Naive thymus-derived CD4-positive, alpha-beta T cell (primary cell): Measurements from ENCODE around the gene CEBPE. TPM values are rescaled to one million over a fixed set of nuclear protein-coding genes. Genes with fewer than 3 reads are reported as not detected.

Source experiments
- ATAC-seq: fragments of 150-1000 bp; cut with Tn5 transposase; 2 replicates; pipeline ENCODE4 v1.10.0; 2021; ENCODE audit warnings: mild to moderate bottlenecking, moderate library complexity
- CTCF ChIA-PET: fragments of 350-600 bp; sonication (Branson Sonifier 250); formaldehyde crosslinking; loops from one replicate; lab custom pipeline; 2021; ENCODE audit warnings: antibody characterized with exemption; lab: Charles Lee
- POLR2A ChIA-PET: fragments of 350-600 bp; sonication (Branson Sonifier 250); formaldehyde crosslinking; loops from one replicate; lab custom pipeline; 2021; ENCODE audit warnings: antibody characterized with exemption, inconsistent platforms; lab: Charles Lee
- DNase-seq, 9 donors: peaks; one replicate each; pipeline versions ENCODE4 v3.0.0 to v3.0.0-alpha.2; 2020 to 2022; ENCODE audit warnings: mixed read lengths in 1 of 9
- H3K27ac ChIP-seq: one replicate; pipeline ENCODE4 v1.7.0; 2013; ENCODE audit warnings: mild to moderate bottlenecking, low read depth, low read length, moderate library complexity
- H3K27me3 ChIP-seq, 2 donors: one replicate each; pipeline ENCODE4 v1.7.0; 2013; ENCODE audit warnings: low read length in 2 of 2, mild to moderate bottlenecking in 2 of 2, moderate library complexity in 2 of 2; ENCODE audit not compliant: control insufficient read depth in 2 of 2, insufficient read depth in 2 of 2
- H3K36me3 ChIP-seq, 3 experiments: 1 replicate in 2 of 3; 2 replicates in 1 of 3; pipeline ENCODE4 v1.7.0; 2013; ENCODE audit warnings: low read length in 3 of 3, mild to moderate bottlenecking in 3 of 3, moderate library complexity in 1 of 3; ENCODE audit not compliant: insufficient read depth in 3 of 3, control insufficient read depth in 2 of 3
- H3K4me1 ChIP-seq, 2 donors: one replicate each; pipeline ENCODE4 v1.7.0; 2013; ENCODE audit warnings: low read length in 2 of 2, mild to moderate bottlenecking in 2 of 2, moderate library complexity in 1 of 2; ENCODE audit not compliant: control insufficient read depth in 2 of 2, insufficient read depth in 2 of 2
- H3K4me3 ChIP-seq: 2 replicates; pipeline ENCODE4 v1.7.0; 2013; ENCODE audit warnings: mild to moderate bottlenecking, low read length
- H3K9me3 ChIP-seq, 3 experiments: 1 replicate in 2 of 3; 2 replicates in 1 of 3; pipeline ENCODE4 v1.7.0; 2013; ENCODE audit warnings: low read length in 3 of 3; ENCODE audit not compliant: control insufficient read depth in 2 of 3
- H3K27ac Mint-ChIP-seq, 9 donors: one replicate each; pipeline ENCODE4 v1.8.0; 2020 to 2022; ENCODE audit warnings: mixed read lengths in 9 of 9, mild to moderate bottlenecking in 8 of 9, moderate library complexity in 5 of 9, inconsistent platforms in 2 of 9
- H3K27me3 Mint-ChIP-seq, 5 donors: one replicate each; pipeline ENCODE4 v1.8.0; 2021 to 2022; ENCODE audit warnings: mixed read lengths in 5 of 5, mild to moderate bottlenecking in 1 of 5
- H3K36me3 Mint-ChIP-seq, 5 donors: one replicate each; pipeline ENCODE4 v1.8.0; 2020 to 2022; ENCODE audit warnings: mixed read lengths in 5 of 5, mild to moderate bottlenecking in 3 of 5, inconsistent platforms in 1 of 5
- H3K4me1 Mint-ChIP-seq, 7 donors: one replicate each; pipeline ENCODE4 v1.8.0; 2020 to 2022; ENCODE audit warnings: mixed read lengths in 7 of 7, mild to moderate bottlenecking in 3 of 7, inconsistent platforms in 1 of 7
- H3K4me3 Mint-ChIP-seq, 10 donors: one replicate each; pipeline ENCODE4 v1.8.0; 2020 to 2022; ENCODE audit warnings: mild to moderate bottlenecking in 10 of 10, mixed read lengths in 10 of 10, moderate library complexity in 6 of 10, inconsistent platforms in 2 of 10
- H3K9me3 Mint-ChIP-seq, 11 donors: one replicate each; pipeline ENCODE4 v1.8.0; 2020 to 2022; ENCODE audit warnings: mixed read lengths in 11 of 11, mild to moderate bottlenecking in 4 of 11, inconsistent platforms in 1 of 11, moderate library complexity in 1 of 11
- intact Hi-C, 2 donors: fragments of 100-400 bp; cut with micrococcal nuclease; formaldehyde crosslinking; loops; one replicate each; pipeline ENCODE4 v1.15.1; 2023
- polyA plus RNA-seq, 2 donors: library from polyadenylated mRNA; unstranded; fragments of 300-500 nt; fragmentation: Illumina TruSeq; gene quantifications; one replicate each; pipeline ENCODE4 v1.2.3, GENCODE V29; 2021
- total RNA-seq, 6 experiments: library from RNA in 5 of 6; stranded (reverse) in 5 of 6; gene quantifications; 1 replicate in 5 of 6; 2 replicates in 1 of 6; pipeline ENCODE4 v1.2.3 and lab custom pipeline; 2021 to 2026

CEBPE gene
- total and polyA plus RNA-seq, 7 experiments from 2014 or later: 0.19 to 1.7 (median 0.65) TPM

- H3K9me3 ChIP-seq: no peaks in the 10 kb centered on the region
- peaks cover 24 to 59% (median 47%) of the 10 kb centered on the region in 7 donors for H3K4me1 Mint-ChIP-seq
- H3K36me3 ChIP-seq: peaks cover 14 to 71% (median 43%) of the 10 kb centered on the region in 3 experiments
- peaks cover 12 to 14% of the 10 kb centered on the region in 2 donors for H3K4me1 ChIP-seq
- peaks cover 0 to 1% (median 0%) of the 10 kb centered on the region in 11 donors for H3K9me3 Mint-ChIP-seq
- ChIA-PET POLR2A (interaction anchor here (0.6 to 3.6 kb wide), 2 partner anchors 13 to 30 kb away, joined by 3 to 20 read pairs; no protein-coding TSS in a partner anchor), CTCF (interaction anchor here (1.2 to 1.8 kb wide), 4 partner anchors 8 to 31 kb away, joined by 3 to 5 read pairs (median 4); no protein-coding TSS in a partner anchor)
- H3K27ac Mint-ChIP-seq: peak overlapping the region in 3 of 9 donors; percentile 18 to 57 (median 23)
- no peak overlapping the region for H3K4me3 ChIP-seq
- H3K27ac ChIP-seq: no peak overlapping the region
- H3K27me3 ChIP-seq: no peaks in the 10 kb centered on the region
- intact Hi-C loops: loop anchor here (10.0 kb wide), 3 partner anchors 465 to 1055 kb away; partner anchors contain the start of genes DCAF11 (in 2 of the 2), NRL (in 2 of the 2), EMC9 (in 1 of the 2) and PSME2 (in 1 of the 2)
- no peak overlapping the region for H3K4me3 Mint-ChIP-seq
- ATAC-seq (no peak), DNase-seq (no peak)
- H3K36me3 Mint-ChIP-seq: peaks cover 16 to 45% (median 31%) of the 10 kb centered on the region in 5 donors
- no peaks in the 10 kb centered on the region for H3K27me3 Mint-ChIP-seq
Measured at GRCh38 chr14:23089498-23090253, 29.4 kb downstream of the CEBPE start.

GRCh38 chr14:23086565-23086964 is 32.5 kb downstream of the CEBPE start:
- peak overlapping the region; percentile 2 for H3K27ac ChIP-seq
- Mint-ChIP-seq H3K27ac (peak overlapping the region in 4 of 9 donors; percentile 18 to 85 (median 37)), H3K36me3 (peaks cover 12 to 37% (median 27%) of the 10 kb centered on the region in 5 donors), H3K4me3 (no peak overlapping the region), H3K4me1 (peaks cover 11 to 47% (median 43%) of the 10 kb centered on the region in 7 donors), H3K27me3 (no peaks in the 10 kb centered on the region), H3K9me3 (peaks cover 0 to 1% (median 0%) of the 10 kb centered on the region in 11 donors)
- no peaks in the 10 kb centered on the region for H3K9me3 ChIP-seq
- ATAC-seq (no peak), DNase-seq (no peak)
- H3K4me3 ChIP-seq: no peak overlapping the region
- no peaks in the 10 kb centered on the region for H3K4me1 ChIP-seq
- peaks cover 22 to 90% (median 39%) of the 10 kb centered on the region in 3 experiments for H3K36me3 ChIP-seq
- ChIA-PET POLR2A (interaction anchor here (0.6 to 2.3 kb wide), 4 partner anchors 8 to 46 kb away, joined by 3 to 14 read pairs (median 4); partner anchors contain the start of genes ACIN1 and C14orf119), CTCF (interaction anchor here (0.8 to 2.9 kb wide), 6 partner anchors 8 to 91 kb away, joined by 3 to 11 read pairs (median 4); partner anchors contain the start of genes ACIN1 and C14orf119)
- H3K27me3 ChIP-seq: no peaks in the 10 kb centered on the region
- intact Hi-C loops: loop anchor here in 1 of 2 donors (1.0 kb wide), 1 partner anchor 8 kb away; no protein-coding TSS in a partner anchor

GRCh38 chr14:23085458-23085857 is 33.6 kb downstream of the CEBPE start:
- Histone ChIP-seq H3K4me3 (no peak overlapping the region), H3K27me3 (no peaks in the 10 kb centered on the region), H3K27ac (no peak overlapping the region), H3K9me3 (no peaks in the 10 kb centered on the region), H3K4me1 (no peaks in the 10 kb centered on the region), H3K36me3 (peaks cover 30 to 98% (median 44%) of the 10 kb centered on the region in 3 experiments)
- Mint-ChIP-seq H3K27me3 (no peaks in the 10 kb centered on the region), H3K4me1 (peaks cover 14 to 48% (median 41%) of the 10 kb centered on the region in 7 donors), H3K36me3 (peaks cover 16 to 42% (median 29%) of the 10 kb centered on the region in 5 donors), H3K9me3 (peaks cover 0 to 1% (median 0%) of the 10 kb centered on the region in 11 donors), H3K27ac (peak overlapping the region in 2 of 9 donors; percentile 8 to 57), H3K4me3 (no peak overlapping the region)
- intact Hi-C loops: no loop called here
- DNase-seq: no peak
- no peak for ATAC-seq
- ChIA-PET CTCF (interaction anchor here (0.8 to 2.9 kb wide), 6 partner anchors 9 to 90 kb away, joined by 3 to 11 read pairs (median 4); partner anchors contain the start of genes ACIN1 and C14orf119), POLR2A (interaction anchor here (1.5 to 2.3 kb wide), 2 partner anchors 9 kb away, joined by 4 to 14 read pairs; partner anchors contain the start of genes ACIN1 and C14orf119)

GRCh38 chr14:23080474-23080873 is 38.6 kb downstream of the CEBPE start:
- Mint-ChIP-seq H3K4me1 (peaks cover 5 to 21% (median 11%) of the 10 kb centered on the region in 7 donors), H3K36me3 (peaks cover 13 to 40% (median 20%) of the 10 kb centered on the region in 5 donors), H3K27ac (peak overlapping the region in 7 of 9 donors; percentile 6 to 78 (median 45)), H3K27me3 (no peaks in the 10 kb centered on the region), H3K4me3 (no peak overlapping the region), H3K9me3 (no peaks in the 10 kb centered on the region)
- intact Hi-C loops: no loop called here
- DNase-seq: no peak
- H3K4me1 ChIP-seq: no peaks in the 10 kb centered on the region
- no peak overlapping the region for H3K4me3 ChIP-seq
- no peak overlapping the region for H3K27ac ChIP-seq
- peaks cover 49 to 99% (median 51%) of the 10 kb centered on the region in 3 experiments for H3K36me3 ChIP-seq
- H3K9me3 ChIP-seq: no peaks in the 10 kb centered on the region
- no peaks in the 10 kb centered on the region for H3K27me3 ChIP-seq
- no peak for ATAC-seq
- POLR2A ChIA-PET: interaction anchor here (0.7 to 3.9 kb wide), 4 partner anchors 9 to 88 kb away, joined by 3 to 19 read pairs (median 8); partner anchors contain the start of genes ACIN1 and C14orf119
- CTCF ChIA-PET: interaction anchor here (0.6 to 1.2 kb wide), 2 partner anchors 40 to 50 kb away, joined by 4 read pairs; no protein-coding TSS in a partner anchor

- no peaks in the 10 kb centered on the region for H3K27me3 Mint-ChIP-seq
- Histone ChIP-seq H3K4me3 (no peak overlapping the region), H3K4me1 (no peaks in the 10 kb centered on the region), H3K27me3 (no peaks in the 10 kb centered on the region), H3K27ac (no peak overlapping the region), H3K36me3 (peaks cover 51 to 99% (median 53%) of the 10 kb centered on the region in 3 experiments), H3K9me3 (no peaks in the 10 kb centered on the region)
- intact Hi-C loops: no loop called here
- DNase-seq: no peak
- H3K9me3 Mint-ChIP-seq: no peaks in the 10 kb centered on the region
- peak overlapping the region in 6 of 9 donors; percentile 17 to 88 (median 66) for H3K27ac Mint-ChIP-seq
- ChIA-PET POLR2A (interaction anchor here (3.9 kb wide), 1 partner anchor 15 kb away, joined by 19 read pairs; the partner anchor contains the start of genes ACIN1 and C14orf119), CTCF (interaction anchor here (0.7 kb wide), 1 partner anchor 37 kb away, joined by 3 read pairs; no protein-coding TSS in a partner anchor)
- no peak overlapping the region for H3K4me3 Mint-ChIP-seq
- H3K36me3 Mint-ChIP-seq: peaks cover 13 to 38% (median 19%) of the 10 kb centered on the region in 5 donors
- ATAC-seq: no peak
- H3K4me1 Mint-ChIP-seq: peaks cover 5 to 20% (median 8%) of the 10 kb centered on the region in 7 donors
Measured at GRCh38 chr14:23079716-23080115, 39.3 kb downstream of the CEBPE start.

- intact Hi-C loops: no loop called here
- peak; percentile 92 for ATAC-seq
- Mint-ChIP-seq H3K27ac (peak overlapping the region in 4 of 9 donors; percentile 17 to 75 (median 64)), H3K27me3 (no peaks in the 10 kb centered on the region), H3K4me1 (peaks cover 3 to 20% (median 5%) of the 10 kb centered on the region in 7 donors), H3K4me3 (no peak overlapping the region), H3K9me3 (no peaks in the 10 kb centered on the region), H3K36me3 (peaks cover 13 to 35% (median 21%) of the 10 kb centered on the region in 5 donors)
- no peak for DNase-seq
- Histone ChIP-seq H3K27ac (no peak overlapping the region), H3K36me3 (peaks cover 51 to 98% (median 55%) of the 10 kb centered on the region in 3 experiments), H3K9me3 (no peaks in the 10 kb centered on the region), H3K27me3 (no peaks in the 10 kb centered on the region), H3K4me3 (no peak overlapping the region), H3K4me1 (no peaks in the 10 kb centered on the region)
- CTCF ChIA-PET: interaction anchor here (0.6 to 3.0 kb wide), 4 partner anchors 10 to 302 kb away, joined by 3 to 32 read pairs (median 14); partner anchors contain the start of gene SLC7A8
- POLR2A ChIA-PET: interaction anchor here (1.0 to 4.1 kb wide), 3 partner anchors 13 to 84 kb away, joined by 3 to 25 read pairs (median 20); partner anchors contain the start of genes ACIN1 and C14orf119
Measured at GRCh38 chr14:23078692-23079116, 40.4 kb downstream of the CEBPE start.
